GM18508 (cell line): Measurements from ENCODE around the gene METTL2B.
"Not testable (repeated sequence)": the region's sequence is repeated elsewhere in the genome, so short reads cannot be mapped to it uniquely, and the experiment has no call there.

Source experiments
- ATAC-seq: cut with Tn5 transposase; IDR thresholded peaks from one replicate; pipeline ENCODE4 v1.9.1; 2021; ENCODE audit warnings: moderate number of reproducible peaks; ENCODE audit not compliant: insufficient read depth, unreplicated experiment

Gene METTL2B

GRCh38 chr7:128454808-128455542, 21.6 kb upstream of the METTL2B start:
- ATAC-seq: no peak

- peak; percentile 43 for ATAC-seq
Observed at GRCh38 chr7:128455543-128456254, 20.8 kb upstream of the METTL2B start, which contains the start of gene HILPDA. TSS of gene HILPDA (plus strand) at chr7:128455878. CDS start at chr7:128457269, 1,391 bp downstream.

- no peak for ATAC-seq
Observed at GRCh38 chr7:128456255-128456725, 20.3 kb upstream of the METTL2B start.

- not testable (repeated sequence) for ATAC-seq
Observed at GRCh38 chr7:128457385-128457784, 19.2 kb upstream of the METTL2B start.

- peak; percentile 30 for ATAC-seq
Observed at GRCh38 chr7:128458956-128459355, 17.6 kb upstream of the METTL2B start.

GRCh38 chr7:128459394-128459878, 17.1 kb upstream of the METTL2B start:
- peak; percentile 32 for ATAC-seq

- ATAC-seq: no peak
Observed at GRCh38 chr7:128462460-128462859, 14.1 kb upstream of the METTL2B start.

GRCh38 chr7:128463345-128463744, 13.2 kb upstream of the METTL2B start:
- ATAC-seq: not testable (repeated sequence)

- not testable (repeated sequence) for ATAC-seq
Observed at GRCh38 chr7:128463933-128464332, 12.6 kb upstream of the METTL2B start.

- not testable (repeated sequence) for ATAC-seq
Observed at GRCh38 chr7:128466871-128467270, 9.7 kb upstream of the METTL2B start.

GRCh38 chr7:128477336-128477690, 765 bp downstream of the METTL2B start:
- not testable (repeated sequence) for ATAC-seq

GRCh38 chr7:128479082-128479481, 2.5 kb downstream of the METTL2B start:
- not testable (repeated sequence) for ATAC-seq

- not testable (repeated sequence) for ATAC-seq
Observed at GRCh38 chr7:128488134-128488533, 11.6 kb downstream of the METTL2B start.

GRCh38 chr7:128497405-128497804, 20.9 kb downstream of the METTL2B start:
- no peak for ATAC-seq

GRCh38 chr7:128505416-128505815, 28.9 kb downstream of the METTL2B start:
- not testable (repeated sequence) for ATAC-seq

GRCh38 chr7:128506819-128507218, 30.3 kb downstream of the METTL2B start:
- ATAC-seq: not testable (repeated sequence)

- ATAC-seq: not testable (repeated sequence)
Observed at GRCh38 chr7:128507321-128507993, 30.9 kb downstream of the METTL2B start.

- not testable (repeated sequence) for ATAC-seq
Observed at GRCh38 chr7:128511692-128512091, 35.1 kb downstream of the METTL2B start.

GRCh38 chr7:128515232-128515631, 38.7 kb downstream of the METTL2B start:
- not testable (repeated sequence) for ATAC-seq

GRCh38 chr7:128517023-128517422, 40.5 kb downstream of the METTL2B start:
- not testable (repeated sequence) for ATAC-seq
